HG03175 (cell line): ENCODE measurements around the gene RAET1E.
"Not testable (repeated sequence)": the region's sequence is repeated elsewhere in the genome, so short reads cannot be mapped to it uniquely, and the experiment has no call there.

Experiments used
- ATAC-seq: cut with Tn5 transposase; IDR thresholded peaks from one replicate; pipeline ENCODE4 v1.9.1; 2021; ENCODE audit warnings: mild to moderate bottlenecking, moderate library complexity; ENCODE audit not compliant: unreplicated experiment

The RAET1E gene

GRCh38 chr6:149897855-149898744, at the start of gene RAET1E:
Gene RAET1E (minus strand): TSS chr6:149898113. CDS start chr6:149890901, 7,212 bp downstream.
- ATAC-seq: no peak

- ATAC-seq: not testable (repeated sequence)
These were observed 49.6 kb upstream of the RAET1E start for GRCh38 chr6:149947533-149947932.

- not testable (repeated sequence) for ATAC-seq
These were observed 48.7 kb upstream of the RAET1E start for GRCh38 chr6:149946631-149947030.

GRCh38 chr6:149945276-149945675, 47.4 kb upstream of the RAET1E start:
- not testable (repeated sequence) for ATAC-seq

- ATAC-seq: not testable (repeated sequence)
These were observed 45.4 kb upstream of the RAET1E start for GRCh38 chr6:149943321-149943720.

- ATAC-seq: no peak
These were observed 44.5 kb upstream of the RAET1E start for GRCh38 chr6:149942461-149942829.

GRCh38 chr6:149941583-149942460, 43.9 kb upstream of the RAET1E start, which contains the start of gene ULBP2:
Gene ULBP2 (plus strand): TSS chr6:149942014. CDS start chr6:149942073, 59 bp downstream.
- ATAC-seq: no peak

GRCh38 chr6:149940672-149940982, 42.7 kb upstream of the RAET1E start:
- ATAC-seq: no peak

- no peak for ATAC-seq
These were observed 42.2 kb upstream of the RAET1E start for GRCh38 chr6:149939909-149940671.

- ATAC-seq: no peak
These were observed 41.4 kb upstream of the RAET1E start for GRCh38 chr6:149939356-149939648.

GRCh38 chr6:149938571-149939355, 40.9 kb upstream of the RAET1E start:
- ATAC-seq: peak; percentile 83

- ATAC-seq: not testable (repeated sequence)
These were observed 40.2 kb upstream of the RAET1E start for GRCh38 chr6:149938013-149938570.

- no peak for ATAC-seq
These were observed 38.8 kb upstream of the RAET1E start for GRCh38 chr6:149936743-149937142.

GRCh38 chr6:149935668-149936067, 37.8 kb upstream of the RAET1E start:
- ATAC-seq: no peak

GRCh38 chr6:149935246-149935645, 37.3 kb upstream of the RAET1E start:
- ATAC-seq: no peak

- ATAC-seq: no peak
These were observed 36.6 kb upstream of the RAET1E start for GRCh38 chr6:149934249-149935156.

- ATAC-seq: no peak
These were observed 35.5 kb upstream of the RAET1E start for GRCh38 chr6:149933461-149933860.

GRCh38 chr6:149933036-149933435, 35.1 kb upstream of the RAET1E start:
- no peak for ATAC-seq

- no peak for ATAC-seq
These were observed 33.6 kb upstream of the RAET1E start for GRCh38 chr6:149931501-149931900.
